Activated T-cell treated with anti-CD3 and anti-CD28 coated beads, Interleukin-2, amount 50 U/mL, for 4 hours (primary cell): Measurements from ENCODE around the gene C2CD4B. TPM values are rescaled to one million over a fixed set of nuclear protein-coding genes. Genes with fewer than 3 reads are reported as not detected.
A peak's percentile ranks its signal among the peaks of the same experiment; 100 is the strongest.

ENCODE experiments used
- ATAC-seq, 2 donors: fragments of 200-7000 bp; cut with Tn5 transposase; one replicate each; pipeline ENCODE4 v1.10.0; 2021
- DNase-seq: peaks from one replicate; pipeline ENCODE4 v3.0.0-alpha.2; 2020
- H3K27me3 Mint-ChIP-seq: one replicate; pipeline ENCODE4 v1.8.0; 2021; ENCODE audit warnings: low read depth, mixed read lengths
- H3K36me3 Mint-ChIP-seq: one replicate; pipeline ENCODE4 v1.8.0; 2022; ENCODE audit warnings: mixed read lengths; ENCODE audit not compliant: insufficient read depth
- H3K4me1 Mint-ChIP-seq: one replicate; pipeline ENCODE4 v1.8.0; 2021; ENCODE audit warnings: low read depth, mixed read lengths
- H3K4me3 Mint-ChIP-seq: one replicate; pipeline ENCODE4 v1.8.0; 2021; ENCODE audit warnings: mild to moderate bottlenecking, moderate library complexity, mixed read lengths
- H3K9me3 Mint-ChIP-seq: one replicate; pipeline ENCODE4 v1.8.0; 2021; ENCODE audit warnings: mixed read lengths
- total RNA-seq, 3 donors: library from RNA; stranded (reverse); gene quantifications; one replicate each; pipeline ENCODE4 v1.2.1, GENCODE V29; 2021

Gene C2CD4B
- total RNA-seq, 3 donors from 2014 or later: 0.33 to 1.0 (median 0.55) TPM

DNA sequence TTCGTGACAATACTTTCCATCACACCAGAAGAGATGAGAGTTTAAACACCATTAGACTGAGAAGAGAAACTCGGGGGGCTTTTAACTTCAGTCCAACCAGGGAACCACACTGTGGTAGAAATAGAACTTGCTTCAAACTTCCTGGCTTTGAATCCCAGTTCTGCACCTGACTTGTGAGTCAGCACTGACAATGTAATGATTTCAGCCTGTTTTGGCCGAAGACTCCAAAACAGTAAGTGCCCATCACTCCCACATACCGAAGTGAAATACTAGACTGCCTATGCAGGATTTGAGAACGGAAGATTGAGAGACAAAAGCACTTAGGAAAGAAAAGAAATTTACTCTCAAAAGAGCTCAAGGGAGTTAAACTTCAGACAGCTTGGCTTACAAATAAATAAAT is 27.0 kb downstream of the C2CD4B start:
- Mint-ChIP-seq H3K36me3 (no peaks in the 10 kb centered on the region), H3K4me1 (peaks cover 1% of the 10 kb centered on the region), H3K4me3 (no peak overlapping the region), H3K9me3 (no peaks in the 10 kb centered on the region), H3K27me3 (peaks cover 2% of the 10 kb centered on the region)
- DNase-seq (no peak), ATAC-seq (no peak)

DNA sequence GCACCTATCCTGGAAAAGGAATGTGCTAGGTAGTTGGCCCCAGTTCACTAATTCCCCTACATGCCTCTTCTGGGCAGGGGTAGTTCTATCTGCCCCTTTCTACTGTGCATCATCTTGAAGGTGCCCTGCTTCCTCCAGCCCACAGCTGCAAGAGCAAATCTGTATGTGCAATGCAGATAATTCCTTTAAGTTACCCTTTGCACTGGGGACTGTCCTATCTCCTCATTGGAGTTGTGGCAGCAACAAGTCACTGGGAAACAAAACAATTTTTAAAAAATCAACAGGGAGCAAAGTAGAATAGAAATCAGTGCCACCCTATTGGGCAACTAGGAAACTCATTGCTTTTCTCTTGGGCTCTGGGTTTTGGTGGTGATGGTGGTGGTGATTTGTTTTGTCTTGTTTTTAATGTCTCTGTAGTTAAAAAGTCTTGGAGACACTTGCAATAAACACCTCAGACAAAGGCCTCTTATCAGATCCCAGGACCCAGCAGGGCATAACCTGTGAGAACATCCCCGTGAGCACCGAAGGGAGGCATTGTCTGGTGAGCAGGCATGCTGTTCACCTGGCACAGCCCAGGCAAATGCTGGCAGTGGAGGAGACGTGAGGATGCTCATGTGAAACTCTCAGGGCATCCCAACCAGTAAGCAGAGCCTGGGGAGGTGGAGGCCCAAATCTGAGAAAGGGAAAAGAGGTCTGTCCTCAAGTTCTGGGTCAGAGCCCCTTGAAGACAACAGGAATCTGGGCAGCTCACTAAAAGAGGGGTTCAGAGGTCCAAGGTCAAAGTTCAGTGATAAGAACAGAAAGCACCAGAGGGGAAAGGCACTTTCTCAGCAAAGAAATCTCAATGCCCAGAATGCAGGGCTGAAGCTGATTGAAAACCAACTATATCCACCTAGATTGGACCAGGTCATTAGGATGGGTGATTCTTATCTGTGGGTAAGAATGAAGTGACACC is 27.9 kb downstream of the C2CD4B start:
- Mint-ChIP-seq H3K4me1 (peaks cover 1% of the 10 kb centered on the region), H3K9me3 (no peaks in the 10 kb centered on the region), H3K27me3 (peaks cover 2% of the 10 kb centered on the region), H3K4me3 (no peak overlapping the region), H3K36me3 (no peaks in the 10 kb centered on the region)
- DNase-seq (no peak), ATAC-seq (no peak)

DNA sequence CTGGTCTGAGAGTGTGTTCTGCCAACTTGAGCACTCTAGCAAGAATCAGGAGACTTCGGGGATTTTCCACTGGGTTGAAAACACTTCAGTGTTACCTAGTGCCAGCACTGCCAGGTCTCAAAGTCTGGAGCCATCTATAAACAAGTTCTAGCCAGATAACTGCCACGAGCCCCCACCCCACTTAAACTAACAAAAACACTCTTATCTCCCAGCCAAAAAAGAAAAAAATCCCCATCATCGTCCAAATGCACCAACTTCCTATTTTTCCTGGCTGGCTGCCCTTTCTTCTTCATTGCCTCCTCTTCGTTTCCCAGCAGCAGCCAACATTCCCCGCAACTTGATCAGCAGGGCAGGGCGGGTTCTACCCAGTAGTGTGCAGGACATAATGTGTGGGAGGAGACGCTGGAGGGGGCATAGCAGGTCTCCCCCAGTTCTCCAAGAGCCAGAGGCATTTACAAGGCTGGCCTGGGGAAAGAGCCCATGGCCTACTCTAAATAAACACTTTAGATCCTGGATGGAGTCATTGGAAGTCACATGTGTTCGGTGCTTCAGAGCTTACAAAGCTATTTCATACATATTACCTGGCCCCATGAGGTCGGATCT is 29.5 kb downstream of the C2CD4B start:
- Mint-ChIP-seq H3K27me3 (peaks cover 2% of the 10 kb centered on the region), H3K4me1 (no peaks in the 10 kb centered on the region), H3K9me3 (no peaks in the 10 kb centered on the region), H3K4me3 (no peak overlapping the region), H3K36me3 (no peaks in the 10 kb centered on the region)
- DNase-seq (no peak), ATAC-seq (no peak)

DNA sequence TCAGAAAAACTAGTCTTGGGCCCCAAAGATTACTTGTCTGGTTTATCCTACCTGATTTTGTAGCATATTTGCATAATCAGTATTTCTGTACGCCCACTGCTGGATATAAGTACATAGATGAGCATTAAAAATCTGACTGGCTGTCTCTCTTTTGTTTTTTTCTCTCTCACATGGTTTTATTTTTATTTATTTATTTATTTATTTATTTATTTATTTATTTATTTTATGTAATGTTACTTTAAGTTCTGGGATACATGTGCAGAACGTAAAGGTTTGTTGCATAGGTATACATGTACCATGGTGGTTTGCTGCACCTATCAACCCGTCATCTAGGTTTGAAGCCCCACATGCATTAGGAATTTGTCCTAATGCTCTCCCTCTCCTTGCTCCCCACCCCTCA is 31.9 kb downstream of the C2CD4B start:
- ATAC-seq (no peak), DNase-seq (no peak)
- Mint-ChIP-seq H3K4me3 (no peak overlapping the region), H3K36me3 (no peaks in the 10 kb centered on the region), H3K4me1 (peaks cover 13% of the 10 kb centered on the region), H3K9me3 (no peaks in the 10 kb centered on the region), H3K27me3 (peaks cover 2% of the 10 kb centered on the region)

DNA sequence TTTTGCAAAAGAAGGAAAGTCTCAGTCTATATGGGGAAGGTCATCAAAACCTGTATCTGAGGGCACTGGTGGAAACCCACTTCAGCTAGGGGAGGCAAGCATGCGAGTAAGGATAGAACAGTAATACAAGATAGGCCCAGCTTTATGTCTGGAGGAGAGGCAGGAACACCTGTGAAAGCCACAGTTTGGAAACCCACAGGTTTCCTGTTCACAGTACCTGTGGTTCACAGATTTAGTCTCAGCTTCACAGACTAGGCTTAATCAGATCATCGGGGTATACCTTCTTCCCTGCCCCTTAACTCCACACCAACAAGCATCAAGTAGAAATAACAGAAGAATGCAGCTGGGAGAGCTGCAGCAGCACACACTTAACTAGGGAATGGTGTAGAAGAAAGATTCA is 36.2 kb downstream of the C2CD4B start:
- Mint-ChIP-seq H3K27me3 (no peaks in the 10 kb centered on the region), H3K4me3 (no peak overlapping the region), H3K9me3 (no peaks in the 10 kb centered on the region), H3K36me3 (no peaks in the 10 kb centered on the region), H3K4me1 (peaks cover 32% of the 10 kb centered on the region)
- ATAC-seq (peak in 1 of 2 donors; percentile 28), DNase-seq (no peak)

DNA sequence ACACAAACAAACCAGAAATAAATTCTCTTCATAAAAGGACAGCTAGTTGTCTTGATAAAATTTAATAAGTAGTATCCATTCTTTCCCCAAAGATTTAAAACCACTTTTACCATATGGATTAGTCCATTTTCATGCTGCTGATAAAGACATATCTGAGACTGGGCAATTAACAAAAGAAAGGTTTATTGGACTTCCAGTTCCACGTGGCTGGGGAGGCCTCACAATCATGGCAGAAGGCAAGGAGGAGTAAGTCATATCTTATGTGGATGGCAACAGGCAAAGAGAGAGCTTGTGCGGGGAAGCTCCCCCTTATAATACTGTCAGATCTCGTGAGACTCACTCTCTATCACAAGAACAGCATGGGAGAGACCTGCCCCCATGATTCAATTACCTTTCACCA is 38.7 kb downstream of the C2CD4B start:
- Mint-ChIP-seq H3K9me3 (no peaks in the 10 kb centered on the region), H3K27me3 (no peaks in the 10 kb centered on the region), H3K4me3 (no peak overlapping the region), H3K4me1 (peaks cover 50% of the 10 kb centered on the region), H3K36me3 (no peaks in the 10 kb centered on the region)
- ATAC-seq (no peak), DNase-seq (no peak)

DNA sequence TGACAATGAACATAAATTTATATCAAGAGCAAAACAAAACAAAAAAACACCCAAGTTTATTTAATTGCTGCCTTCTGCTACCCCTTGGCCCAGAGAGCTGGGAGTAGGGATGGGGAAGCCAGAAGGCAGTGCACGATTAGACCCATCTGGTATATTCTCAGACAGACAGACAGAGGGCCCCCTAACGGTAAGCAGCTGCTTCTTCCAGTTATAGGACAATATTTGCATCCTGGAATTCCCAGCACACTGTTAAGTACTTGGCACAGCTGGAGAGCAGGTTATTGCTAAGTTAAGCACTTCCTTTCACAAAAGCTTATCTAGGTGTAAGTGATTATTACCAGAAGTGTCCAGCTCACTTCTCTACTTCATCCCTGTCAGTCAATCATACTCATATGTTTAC is 39.3 kb downstream of the C2CD4B start:
- no peaks in the 10 kb centered on the region for H3K36me3 Mint-ChIP-seq
- no peak overlapping the region for H3K4me3 Mint-ChIP-seq
- no peak for DNase-seq
- no peaks in the 10 kb centered on the region for H3K27me3 Mint-ChIP-seq
- no peaks in the 10 kb centered on the region for H3K9me3 Mint-ChIP-seq
- H3K4me1 Mint-ChIP-seq: peaks cover 52% of the 10 kb centered on the region
- ATAC-seq: no peak

DNA sequence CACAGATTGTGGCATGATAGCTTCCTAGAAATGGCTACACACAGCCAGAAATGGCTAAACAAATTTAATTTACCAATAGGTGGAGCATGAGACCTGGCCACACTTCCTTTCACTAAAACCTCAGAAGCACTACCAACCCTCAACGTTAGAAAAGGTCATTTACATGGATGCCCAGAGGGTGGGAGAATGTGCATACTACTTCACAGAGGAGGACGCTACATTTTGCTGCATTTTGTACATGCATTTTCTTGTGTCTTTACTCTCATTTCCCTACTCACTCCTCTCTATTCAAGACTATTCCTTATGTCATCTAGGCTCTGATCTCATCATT is 40.1 kb downstream of the C2CD4B start:
- Mint-ChIP-seq H3K4me3 (no peak overlapping the region), H3K27me3 (no peaks in the 10 kb centered on the region), H3K36me3 (no peaks in the 10 kb centered on the region), H3K9me3 (no peaks in the 10 kb centered on the region), H3K4me1 (peaks cover 58% of the 10 kb centered on the region)
- DNase-seq (no peak), ATAC-seq (no peak)

DNA sequence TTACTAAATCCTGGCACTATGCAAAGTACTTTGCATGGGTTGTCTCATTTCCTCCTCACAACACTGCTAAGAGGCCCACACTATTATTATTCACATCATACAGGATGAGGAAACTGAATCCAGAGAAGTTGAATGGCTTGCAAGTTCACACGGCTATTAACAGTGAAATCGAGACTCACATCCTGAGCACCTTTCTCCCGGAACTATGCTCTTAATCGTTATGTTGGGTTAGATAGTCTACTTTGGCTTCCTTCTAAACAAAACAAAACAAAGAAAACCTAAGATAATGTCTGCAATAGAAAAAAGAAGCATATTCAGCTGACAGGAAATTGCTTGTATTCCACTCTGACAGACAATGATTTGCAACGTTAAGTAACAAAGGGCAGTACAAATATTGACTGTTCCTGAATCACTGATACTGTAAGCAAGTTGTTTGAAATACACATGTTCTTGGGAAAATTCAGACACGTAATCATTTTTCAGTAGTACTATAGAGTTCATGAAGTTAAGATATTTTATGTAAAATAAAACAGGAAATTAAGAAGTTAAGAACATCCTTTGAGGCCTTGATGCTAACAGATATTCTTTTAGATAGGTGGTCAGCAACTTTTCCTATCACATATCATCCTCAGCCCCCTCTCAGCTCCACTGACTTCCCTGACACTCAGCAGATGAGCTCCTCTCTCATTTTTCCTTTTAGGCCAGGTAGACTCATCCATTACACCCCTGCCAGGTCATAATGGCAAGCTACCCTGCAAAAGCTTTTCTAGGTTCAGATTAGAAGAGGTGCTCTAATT is 40.7 kb downstream of the C2CD4B start:
- no peaks in the 10 kb centered on the region for H3K9me3 Mint-ChIP-seq
- no peaks in the 10 kb centered on the region for H3K36me3 Mint-ChIP-seq
- H3K27me3 Mint-ChIP-seq: no peaks in the 10 kb centered on the region
- peak overlapping the region; percentile 12 for H3K4me3 Mint-ChIP-seq
- peaks cover 63% of the 10 kb centered on the region for H3K4me1 Mint-ChIP-seq
- no peak for DNase-seq
- ATAC-seq: no peak

DNA sequence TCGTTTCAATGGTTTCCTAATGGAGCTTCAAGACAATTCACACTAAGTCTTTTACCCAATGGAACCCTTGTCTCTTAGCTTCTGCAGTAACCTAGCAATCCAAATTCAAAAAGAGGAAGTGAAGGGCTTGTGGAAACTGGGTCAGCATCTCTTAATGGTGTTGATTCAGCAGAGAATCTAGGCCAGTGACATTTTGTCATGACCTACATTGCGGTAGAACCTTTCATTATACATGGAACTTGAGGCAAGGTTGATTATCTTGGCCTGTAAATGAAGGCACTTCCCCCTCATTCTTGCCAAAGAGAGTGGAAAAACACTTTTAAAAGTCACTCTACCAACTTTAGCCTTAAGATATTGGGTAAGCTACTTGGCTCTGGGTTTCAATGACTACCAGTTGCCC is 42.8 kb downstream of the C2CD4B start:
- H3K27me3 Mint-ChIP-seq: no peaks in the 10 kb centered on the region
- peaks cover 62% of the 10 kb centered on the region for H3K4me1 Mint-ChIP-seq

DNA sequence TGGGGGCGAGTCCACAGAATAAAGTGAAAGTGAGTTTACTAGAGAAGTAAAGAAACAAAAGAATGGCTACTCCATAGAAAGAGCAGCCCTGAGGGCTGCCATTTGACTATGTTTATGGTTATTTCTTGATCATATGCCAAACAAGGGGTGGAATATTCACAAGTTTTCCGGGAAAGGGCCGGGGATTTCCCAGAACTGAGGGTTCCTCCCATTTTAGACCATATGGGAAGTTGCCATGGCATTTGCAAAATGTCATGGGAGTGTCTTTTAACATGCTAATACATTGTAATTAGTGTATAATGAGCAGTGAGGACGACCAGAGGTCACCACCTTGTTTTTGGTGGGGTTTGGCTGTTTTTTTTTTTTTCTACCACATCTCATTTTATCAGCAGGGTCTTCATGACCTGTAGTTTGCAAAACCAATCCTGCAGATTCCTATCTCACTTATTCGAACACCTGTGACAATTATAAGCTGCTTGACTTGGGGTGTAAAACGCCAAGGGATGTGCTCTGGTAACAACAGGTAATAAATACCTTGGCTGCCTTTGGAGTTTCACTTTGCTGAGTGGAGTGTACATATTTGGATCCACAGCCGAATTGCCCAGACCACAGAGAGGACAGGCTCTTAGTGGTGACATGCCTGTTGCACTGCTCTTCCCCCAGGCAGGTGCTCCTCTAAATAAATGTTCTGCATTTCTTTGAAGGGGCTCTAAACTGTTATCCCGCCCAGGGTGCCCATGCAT is 43.6 kb downstream of the C2CD4B start:
- DNase-seq: no peak
- no peaks in the 10 kb centered on the region for H3K9me3 Mint-ChIP-seq
- H3K4me3 Mint-ChIP-seq: peak overlapping the region; percentile 49
- ATAC-seq: no peak
- H3K27me3 Mint-ChIP-seq: no peaks in the 10 kb centered on the region
- no peaks in the 10 kb centered on the region for H3K36me3 Mint-ChIP-seq
- peaks cover 62% of the 10 kb centered on the region for H3K4me1 Mint-ChIP-seq

More for the DNA sequence above, 42.8 kb downstream of the C2CD4B start:
- DNase-seq: no peak
- Mint-ChIP-seq H3K9me3 (no peaks in the 10 kb centered on the region), H3K36me3 (no peaks in the 10 kb centered on the region), H3K4me3 (peak overlapping the region; percentile 49)
- ATAC-seq: peak in 1 of 2 donors; percentile 16

DNA sequence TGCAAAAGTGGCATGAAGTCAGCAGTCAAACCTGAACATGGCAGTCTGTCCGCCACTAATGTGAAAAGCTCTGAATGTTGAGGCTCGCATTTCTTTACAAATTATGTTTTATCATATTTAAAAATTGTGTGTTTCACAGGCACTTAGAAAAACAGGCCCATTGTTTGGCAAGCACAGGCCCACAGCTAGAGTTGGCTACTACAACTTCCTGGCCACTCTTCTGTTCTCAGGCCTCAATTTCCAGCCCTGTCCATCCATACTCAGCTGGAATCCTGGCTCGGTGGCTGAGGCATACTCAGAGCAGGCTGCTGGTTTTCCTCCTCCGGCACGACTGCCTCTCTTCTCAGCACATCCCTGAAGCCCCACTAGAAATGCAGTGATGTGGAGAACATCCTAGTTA is 44.3 kb downstream of the C2CD4B start:
- no peak for DNase-seq

DNA sequence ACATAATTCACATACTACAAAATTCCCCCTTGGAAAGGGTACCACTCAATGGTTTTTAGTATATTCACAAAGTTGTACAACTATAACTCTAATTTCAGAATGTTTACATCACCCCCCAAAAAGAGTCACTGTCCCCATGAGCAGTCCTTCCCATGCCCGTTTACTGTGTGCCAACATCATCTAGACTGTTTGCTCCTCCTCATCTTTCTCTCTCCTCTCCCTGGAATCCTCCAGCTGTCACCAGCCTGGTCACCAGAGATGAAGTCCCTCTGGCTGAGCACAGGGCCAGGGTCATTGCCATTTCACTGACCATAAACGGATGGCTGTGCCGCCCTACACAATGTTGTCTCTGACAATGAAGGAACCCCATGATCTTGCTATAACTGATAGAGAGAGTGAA is 45.2 kb downstream of the C2CD4B start:
- ATAC-seq (no peak), DNase-seq (no peak)
- Mint-ChIP-seq H3K4me3 (no peak overlapping the region), H3K27me3 (no peaks in the 10 kb centered on the region), H3K9me3 (no peaks in the 10 kb centered on the region), H3K36me3 (no peaks in the 10 kb centered on the region), H3K4me1 (peaks cover 53% of the 10 kb centered on the region)

More for the DNA sequence above, 44.3 kb downstream of the C2CD4B start:
- H3K4me1 Mint-ChIP-seq: peaks cover 62% of the 10 kb centered on the region
- no peak overlapping the region for H3K4me3 Mint-ChIP-seq
- no peaks in the 10 kb centered on the region for H3K9me3 Mint-ChIP-seq
- H3K36me3 Mint-ChIP-seq: no peaks in the 10 kb centered on the region
- ATAC-seq: no peak
- no peaks in the 10 kb centered on the region for H3K27me3 Mint-ChIP-seq
